Measurements from ENCODE around the gene MDP1. TPM values are rescaled to one million over a fixed set of nuclear protein-coding genes. Genes with fewer than 3 reads are reported as not detected.

MDP1 gene
- total RNA-seq, 4 donors from 2014 or later, result 7.4 to 17.5 (median 10.5) TPM

GRCh38 chr14:24232645-24233537, 17.0 kb upstream of the MDP1 start, which contains the start of gene GMPR2:
GMPR2 (plus strand) TSS chr14:24232929; CDS start chr14:24233254, 325 bp downstream.
- Histone ChIP-seq H3K27ac (peak within 1 kb of the TSS; percentile 80 to 94 (median 87)), H3K4me3 (peak within 1 kb of the TSS; percentile 64 to 95 (median 78)), H3K9me3 (no peaks in the 10 kb centered on the region), H3K27me3 (no peaks in the 10 kb centered on the region), H3K36me3 (peaks cover 0 to 27% (median 0%) of the 10 kb centered on the region in 3 donors), H3K4me1 (peaks cover 0 to 24% (median 4%) of the 10 kb centered on the region in 4 donors)
- TF ChIP-seq POLR2A (IDR thresholded peaks at IDR 0.05), result peak in 1 of 2 donors; percentile 18
- TF ChIP-seq, protein P1, sequence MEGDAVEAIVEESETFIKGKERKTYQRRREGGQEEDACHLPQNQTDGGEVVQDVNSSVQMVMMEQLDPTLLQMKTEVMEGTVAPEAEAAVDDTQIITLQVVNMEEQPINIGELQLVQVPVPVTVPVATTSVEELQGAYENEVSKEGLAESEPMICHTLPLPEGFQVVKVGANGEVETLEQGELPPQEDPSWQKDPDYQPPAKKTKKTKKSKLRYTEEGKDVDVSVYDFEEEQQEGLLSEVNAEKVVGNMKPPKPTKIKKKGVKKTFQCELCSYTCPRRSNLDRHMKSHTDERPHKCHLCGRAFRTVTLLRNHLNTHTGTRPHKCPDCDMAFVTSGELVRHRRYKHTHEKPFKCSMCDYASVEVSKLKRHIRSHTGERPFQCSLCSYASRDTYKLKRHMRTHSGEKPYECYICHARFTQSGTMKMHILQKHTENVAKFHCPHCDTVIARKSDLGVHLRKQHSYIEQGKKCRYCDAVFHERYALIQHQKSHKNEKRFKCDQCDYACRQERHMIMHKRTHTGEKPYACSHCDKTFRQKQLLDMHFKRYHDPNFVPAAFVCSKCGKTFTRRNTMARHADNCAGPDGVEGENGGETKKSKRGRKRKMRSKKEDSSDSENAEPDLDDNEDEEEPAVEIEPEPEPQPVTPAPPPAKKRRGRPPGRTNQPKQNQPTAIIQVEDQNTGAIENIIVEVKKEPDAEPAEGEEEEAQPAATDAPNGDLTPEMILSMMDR (IDR thresholded peaks at IDR 0.05), result no peak
- peak in 1 of 3 donors; percentile 75 for DNase-seq

DNA sequence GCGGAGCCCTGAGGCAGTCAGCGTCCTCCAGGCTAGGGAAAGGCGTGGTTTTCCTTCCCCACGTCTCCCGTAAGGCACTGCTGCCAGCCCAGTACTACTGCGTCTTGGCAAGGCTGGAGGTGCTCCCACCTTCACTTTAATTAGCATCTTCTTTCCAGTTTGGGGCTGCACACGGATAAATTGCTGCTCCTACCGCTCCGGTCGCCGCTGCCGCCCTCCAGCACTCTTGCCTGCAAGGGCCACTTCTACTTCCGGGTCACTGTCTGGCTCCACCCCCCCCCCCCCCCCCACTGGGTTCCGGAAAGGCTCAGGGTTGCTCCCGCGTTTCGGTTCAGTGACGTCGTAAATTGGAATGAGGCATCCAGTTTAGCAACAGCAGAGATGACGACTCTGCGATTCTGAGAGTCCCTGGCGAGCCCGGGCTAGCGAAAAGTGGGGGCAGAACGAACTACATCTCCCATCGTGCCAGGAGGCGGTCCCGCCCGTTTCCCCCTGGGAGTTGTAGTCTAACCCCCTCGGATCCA, 16.3 kb upstream of the MDP1 start, which contains the start of gene NEDD8:
Gene NEDD8, minus strand, starts transcription at position 247 of the 524 bp plus-strand sequence. Its CDS starts 100 bp downstream, at position 147.
- H3K9me3 ChIP-seq, result no peaks in the 10 kb centered on the region
- H3K4me3 ChIP-seq, result peak within 1 kb of the TSS; percentile 64 to 95 (median 78)
- TF ChIP-seq, protein P1 (IDR thresholded peaks at IDR 0.05), result no peak
- TF ChIP-seq POLR2A (IDR thresholded peaks at IDR 0.05), result peak; percentile 30 to 47
- peak; percentile 88 to 96 (median 94) for DNase-seq
- peaks cover 0 to 20% (median 0%) of the 10 kb centered on the region in 3 donors for H3K36me3 ChIP-seq
- peaks cover 0 to 24% (median 4%) of the 10 kb centered on the region in 4 donors for H3K4me1 ChIP-seq
- H3K27ac ChIP-seq, result peak within 1 kb of the TSS; percentile 80 to 94 (median 87)
- no peaks in the 10 kb centered on the region for H3K27me3 ChIP-seq

GRCh38 chr14:24231263-24232120, 15.6 kb upstream of the MDP1 start:
- Histone ChIP-seq H3K27ac (peak overlapping the region; percentile 80 to 94 (median 87)), H3K9me3 (no peaks in the 10 kb centered on the region), H3K4me3 (peak overlapping the region; percentile 64 to 95 (median 78)), H3K4me1 (peaks cover 0 to 24% (median 4%) of the 10 kb centered on the region in 4 donors), H3K27me3 (no peaks in the 10 kb centered on the region), H3K36me3 (peaks cover 0 to 13% (median 0%) of the 10 kb centered on the region in 3 donors)
- DNase-seq, result no peak
- TF ChIP-seq POLR2A (IDR thresholded peaks at IDR 0.05), result no peak
- TF ChIP-seq, protein P1 (IDR thresholded peaks at IDR 0.05), result no peak

GRCh38 chr14:24228902-24229301, 13.0 kb upstream of the MDP1 start:
- no peaks in the 10 kb centered on the region for H3K36me3 ChIP-seq
- H3K4me1 ChIP-seq, result peaks cover 0 to 17% (median 4%) of the 10 kb centered on the region in 4 donors
- no peaks in the 10 kb centered on the region for H3K27me3 ChIP-seq
- H3K4me3 ChIP-seq, result no peak overlapping the region
- no peak for DNase-seq
- H3K9me3 ChIP-seq, result no peaks in the 10 kb centered on the region
- TF ChIP-seq, protein P1 (IDR thresholded peaks at IDR 0.05), result no peak
- TF ChIP-seq POLR2A (IDR thresholded peaks at IDR 0.05), result no peak
- H3K27ac ChIP-seq, result no peak overlapping the region

DNA sequence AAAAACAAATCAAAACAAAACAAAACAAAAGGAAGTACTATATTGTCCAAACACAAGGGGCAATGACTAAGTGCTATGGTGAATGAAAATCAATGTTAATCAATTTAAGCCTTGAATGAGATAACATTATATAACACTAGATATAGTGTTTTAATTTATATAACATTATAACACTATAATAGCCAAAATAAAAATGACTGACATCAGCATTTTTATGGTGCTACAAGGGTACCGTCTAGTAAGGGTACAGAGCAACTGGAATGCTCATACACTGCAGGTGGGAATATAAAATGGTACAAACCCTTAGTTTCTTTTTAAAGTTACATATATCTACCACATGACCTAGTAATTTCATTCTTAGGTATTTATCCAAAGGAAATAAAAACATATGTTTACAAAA, 10.6 kb upstream of the MDP1 start:
- Histone ChIP-seq H3K4me3 (no peak overlapping the region), H3K9me3 (no peaks in the 10 kb centered on the region), H3K27ac (no peak overlapping the region), H3K27me3 (no peaks in the 10 kb centered on the region), H3K4me1 (peaks cover 0 to 9% (median 0%) of the 10 kb centered on the region in 4 donors), H3K36me3 (no peaks in the 10 kb centered on the region)
- TF ChIP-seq, protein P1 (IDR thresholded peaks at IDR 0.05), result no peak
- no peak for TF ChIP-seq POLR2A (IDR thresholded peaks at IDR 0.05)
- no peak for DNase-seq
